ENCODE measurements around the gene HEATR3. TPM values are rescaled to one million over a fixed set of nuclear protein-coding genes. Genes with fewer than 3 reads are reported as not detected.
A peak's percentile ranks its signal among the peaks of the same experiment; 100 is the strongest.

Gene HEATR3
- total and polyA plus RNA-seq, 2 donors (not counting 1 experiment from before 2014, with no cell fraction given), result 18.0 to 21.0 TPM

DNA sequence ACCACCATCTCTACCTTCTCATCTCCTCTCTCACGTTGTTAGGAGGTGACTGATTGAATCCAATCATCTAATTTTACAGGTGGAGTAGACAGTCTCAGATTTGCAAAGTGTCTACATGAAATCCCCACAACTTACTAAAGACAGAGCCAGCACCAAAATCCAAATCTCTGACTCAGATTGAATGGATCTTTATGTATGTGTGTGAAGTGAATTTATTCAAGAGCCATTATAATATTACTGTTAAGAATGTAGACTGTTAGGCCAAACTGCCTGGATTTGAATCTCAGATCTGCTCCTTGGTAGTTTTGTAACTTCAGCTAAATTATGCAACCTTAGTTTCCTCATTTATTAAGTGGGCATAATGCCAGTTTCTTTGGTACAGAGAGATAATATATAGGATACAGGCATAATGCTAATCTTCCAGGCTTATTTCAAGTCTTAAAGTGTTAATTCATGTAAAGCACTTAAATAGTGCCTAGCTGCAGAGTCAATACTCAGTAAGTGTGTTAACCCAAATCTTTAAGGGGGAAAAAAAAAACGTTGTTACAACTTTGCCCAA lies 28.0 kb upstream of the HEATR3 start:
- H3K27me3 Mint-ChIP-seq, result peaks cover under 1% of the 10 kb centered on the region
- WGBS (ENCODE audit: insufficient coverage), result no CpG with 5 or more reads among the region's 2 CpGs
- H3K4me3 Mint-ChIP-seq, result no peak overlapping the region
- intact Hi-C loops (cut with micrococcal nuclease), result no loop called here
- no peak for DNase-seq
- H3K79me2 ChIP-seq (ENCODE audit: control insufficient read depth, insufficient read depth, low read length), result no peaks in the 10 kb centered on the region
- no peaks in the 10 kb centered on the region for H3K9me3 ChIP-seq (ENCODE audit: control extremely low read depth in 1 of 3, control insufficient read depth in 2 of 3, insufficient read depth in 1 of 3, low read length in 2 of 3)
- peaks cover 14% of the 10 kb centered on the region for H3K4me1 Mint-ChIP-seq
- CTCF ChIA-PET, result interaction anchor here (1.8 kb wide), 1 partner anchor 12 kb away, joined by 8 read pairs; the partner anchor contains the start of gene CNEP1R1
- no peak overlapping the region for H3K4me3 ChIP-seq (ENCODE audit: control extremely low read depth in 1 of 5, extremely low read depth in 1 of 5, insufficient read depth in 1 of 5, low read depth in 2 of 5, low read length in 4 of 5)
- peak overlapping the region; percentile 12 for H3K27ac Mint-ChIP-seq
- no peak overlapping the region for H3K4me2 ChIP-seq (replicated peaks; ENCODE audit: low read depth, low read length, poor library complexity, severe bottlenecking)
- POLR2A ChIA-PET, result no interaction called here
- H3K27ac ChIP-seq (ENCODE audit: low read length in 2 of 2), result peak overlapping the region in 1 of 2 donors; percentile 60
- H3K36me3 ChIP-seq (replicated peaks in 1 of 2; ENCODE audit: control extremely low read depth in 1 of 2, control insufficient read depth in 1 of 2, extremely low read depth in 1 of 2, insufficient read depth in 2 of 2, low read length in 1 of 2), result peaks cover 8 to 26% of the 10 kb centered on the region in 2 experiments
- ATAC-seq (ENCODE audit: low read depth), result no peak
- H3K4me1 ChIP-seq (ENCODE audit: control insufficient read depth in 2 of 2, insufficient read depth in 2 of 2, low read length in 2 of 2), result peaks cover 5 to 15% of the 10 kb centered on the region in 2 donors
- no peak for TF ChIP-seq CTCF (IDR thresholded peaks at IDR 0.05)
- TF ChIP-seq EZH2 (IDR thresholded peaks at IDR 0.05; ENCODE audit: borderline replicate concordance, insufficient read depth, low read depth, low read length, poor library complexity, severe bottlenecking), result no peak
- no peaks in the 10 kb centered on the region for H3K27me3 ChIP-seq (replicated peaks in 1 of 4; ENCODE audit: control extremely low read depth in 1 of 4, control insufficient read depth in 3 of 4, insufficient read depth in 4 of 4, low read length in 3 of 4)
- H2AFZ ChIP-seq (ENCODE audit: insufficient read depth, low read depth, low read length, poor library complexity, severe bottlenecking), result no peak overlapping the region
- no peak overlapping the region for H3K9ac ChIP-seq (ENCODE audit: low read length)
- H3K9me3 Mint-ChIP-seq (ENCODE audit: insufficient read depth), result no peaks in the 10 kb centered on the region
- H4K20me1 ChIP-seq (ENCODE audit: control insufficient read depth, insufficient read depth, low read length, poor library complexity, severe bottlenecking), result no peaks in the 10 kb centered on the region

- peak overlapping the region; percentile 13 for H3K27ac Mint-ChIP-seq
- DNase-seq (no peak), ATAC-seq (ENCODE audit: low read depth) (no peak)
- Histone ChIP-seq H3K79me2 (ENCODE audit: control insufficient read depth, insufficient read depth, low read length) (no peaks in the 10 kb centered on the region), H4K20me1 (ENCODE audit: control insufficient read depth, insufficient read depth, low read length, poor library complexity, severe bottlenecking) (no peaks in the 10 kb centered on the region), H3K27me3 (replicated peaks in 1 of 4; ENCODE audit: control extremely low read depth in 1 of 4, control insufficient read depth in 3 of 4, insufficient read depth in 4 of 4, low read length in 3 of 4) (no peaks in the 10 kb centered on the region), H3K9ac (ENCODE audit: low read length) (no peak overlapping the region), H2AFZ (ENCODE audit: insufficient read depth, low read depth, low read length, poor library complexity, severe bottlenecking) (no peak overlapping the region), H3K27ac (ENCODE audit: low read length in 2 of 2) (peak overlapping the region in 1 of 2 donors; percentile 60), H3K4me3 (ENCODE audit: control extremely low read depth in 1 of 5, extremely low read depth in 1 of 5, insufficient read depth in 1 of 5, low read depth in 2 of 5, low read length in 4 of 5) (no peak overlapping the region), H3K9me3 (ENCODE audit: control extremely low read depth in 1 of 3, control insufficient read depth in 2 of 3, insufficient read depth in 1 of 3, low read length in 2 of 3) (no peaks in the 10 kb centered on the region), H3K4me1 (ENCODE audit: control insufficient read depth in 2 of 2, insufficient read depth in 2 of 2, low read length in 2 of 2) (peaks cover 5 to 15% of the 10 kb centered on the region in 2 donors), H3K4me2 (replicated peaks; ENCODE audit: low read depth, low read length, poor library complexity, severe bottlenecking) (no peak overlapping the region), H3K36me3 (replicated peaks in 1 of 2; ENCODE audit: control extremely low read depth in 1 of 2, control insufficient read depth in 1 of 2, extremely low read depth in 1 of 2, insufficient read depth in 2 of 2, low read length in 1 of 2) (peaks cover 8 to 26% of the 10 kb centered on the region in 2 experiments)
- ChIA-PET POLR2A (no interaction called here), CTCF (interaction anchor here (0.8 to 1.0 kb wide), 2 partner anchors 13 to 288 kb away, joined by 3 read pairs; partner anchors contain the start of gene CNEP1R1)
- intact Hi-C loops (cut with micrococcal nuclease), result no loop called here
- H3K9me3 Mint-ChIP-seq (ENCODE audit: insufficient read depth), result no peaks in the 10 kb centered on the region
- no CpG with 5 or more reads among the region's 4 CpGs for WGBS (ENCODE audit: insufficient coverage)
- H3K4me1 Mint-ChIP-seq, result peaks cover 14% of the 10 kb centered on the region
- no peak overlapping the region for H3K4me3 Mint-ChIP-seq
- TF ChIP-seq CTCF (IDR thresholded peaks at IDR 0.05) (no peak), EZH2 (IDR thresholded peaks at IDR 0.05; ENCODE audit: borderline replicate concordance, insufficient read depth, low read depth, low read length, poor library complexity, severe bottlenecking) (no peak)
- H3K27me3 Mint-ChIP-seq, result peaks cover 6% of the 10 kb centered on the region
Observed at GRCh38 chr16:50038286-50038685, 27.5 kb upstream of the HEATR3 start.
